ENCODE data around the gene RPRML.
A peak's percentile ranks its signal among the peaks of the same experiment; 100 is the strongest.
"Not testable (repeated sequence)": the region's sequence is repeated elsewhere in the genome, so short reads cannot be mapped to it uniquely, and the experiment has no call there.

The RPRML gene

GRCh38 chr17:46979147-46979863 lies at the start of gene RPRML:
Gene RPRML (minus strand): TSS chr17:46979253. CDS start chr17:46979007, 246 bp downstream.
- Mint-ChIP-seq H3K4me1 (peaks cover 9% of the 10 kb centered on the region), H3K4me3 (peak within 1 kb of the TSS; percentile 70), H3K27ac (no peak within 1 kb of the TSS), H3K9me3 (no peaks in the 10 kb centered on the region), H3K36me3 (peaks cover 6% of the 10 kb centered on the region)
- ATAC-seq (peak; percentile 72), DNase-seq (ENCODE audit: low spot score in 2 of 2) (peak in 1 of 2 donors; percentile 5)

GRCh38 chr17:47016966-47017365 lies 37.9 kb upstream of the RPRML start:
- not testable (repeated sequence) for ATAC-seq

GRCh38 chr17:47013341-47013740 lies 34.3 kb upstream of the RPRML start:
- ATAC-seq, result no peak
- peaks cover 8% of the 10 kb centered on the region for H3K4me1 Mint-ChIP-seq
- H3K9me3 Mint-ChIP-seq, result no peaks in the 10 kb centered on the region
- no peak for DNase-seq (ENCODE audit: low spot score in 2 of 2)
- no peaks in the 10 kb centered on the region for H3K36me3 Mint-ChIP-seq
- H3K4me3 Mint-ChIP-seq, result no peak overlapping the region
- no peak overlapping the region for H3K27ac Mint-ChIP-seq

More at GRCh38 chr17:47016966-47017365, 37.9 kb upstream of the RPRML start:
- H3K27ac Mint-ChIP-seq; DNase-seq (ENCODE audit: low spot score in 2 of 2); H3K4me3 Mint-ChIP-seq; H3K4me1 Mint-ChIP-seq; H3K9me3 Mint-ChIP-seq; H3K36me3 Mint-ChIP-seq: not testable (repeated sequence)

- no peak for DNase-seq (ENCODE audit: low spot score in 2 of 2)
- H3K4me3 Mint-ChIP-seq, result no peak overlapping the region
- no peaks in the 10 kb centered on the region for H3K9me3 Mint-ChIP-seq
- ATAC-seq, result no peak
- H3K27ac Mint-ChIP-seq, result no peak overlapping the region
- H3K36me3 Mint-ChIP-seq, result no peaks in the 10 kb centered on the region
- peaks cover 8% of the 10 kb centered on the region for H3K4me1 Mint-ChIP-seq
Observed at GRCh38 chr17:47012457-47012856, 33.4 kb upstream of the RPRML start.

DNA sequence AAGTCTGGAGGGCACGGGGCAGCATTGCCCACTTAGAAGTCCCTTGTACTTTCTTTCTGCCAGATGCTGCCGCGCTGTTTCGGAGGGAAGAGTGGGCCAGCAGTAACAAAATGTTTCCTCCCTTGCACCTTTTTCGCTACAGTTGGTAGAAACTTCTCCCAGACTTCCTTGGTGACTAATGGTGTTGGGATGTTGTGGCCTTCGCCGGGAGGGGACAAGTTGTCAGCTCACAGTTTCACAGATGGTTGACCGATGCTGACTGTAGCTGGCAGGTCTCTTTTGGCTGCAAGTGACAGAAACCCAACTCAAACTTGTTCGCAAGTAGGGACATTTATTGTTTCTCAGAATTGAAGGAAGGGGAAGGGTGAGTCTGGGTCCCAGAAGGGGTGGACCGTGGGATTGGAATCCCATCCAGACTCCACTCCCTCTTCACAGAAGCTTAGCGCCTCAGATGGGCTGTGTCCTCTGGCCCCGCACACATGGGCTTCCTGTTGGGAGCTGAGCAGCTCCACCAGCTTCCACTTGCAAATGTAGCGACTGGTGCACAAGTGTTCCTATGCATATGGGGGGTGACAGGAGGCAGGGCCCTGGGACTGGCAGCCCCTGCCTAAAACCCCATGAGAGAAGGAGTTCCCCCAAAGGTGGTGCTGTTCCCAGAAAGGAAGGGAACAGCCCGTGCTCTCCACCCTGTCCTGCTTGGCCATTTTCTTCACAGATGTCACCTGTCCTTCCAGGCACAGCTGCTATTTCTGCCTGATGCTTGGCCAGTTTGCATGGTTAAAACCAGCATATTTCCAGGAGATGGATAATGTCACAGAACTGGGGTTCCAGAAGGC lies 30.9 kb upstream of the RPRML start:
- Mint-ChIP-seq H3K4me1 (peaks cover 8% of the 10 kb centered on the region), H3K9me3 (no peaks in the 10 kb centered on the region), H3K4me3 (no peak overlapping the region), H3K36me3 (no peaks in the 10 kb centered on the region), H3K27ac (no peak overlapping the region)
- no peak for DNase-seq (ENCODE audit: low spot score in 2 of 2)
- no peak for ATAC-seq

DNA sequence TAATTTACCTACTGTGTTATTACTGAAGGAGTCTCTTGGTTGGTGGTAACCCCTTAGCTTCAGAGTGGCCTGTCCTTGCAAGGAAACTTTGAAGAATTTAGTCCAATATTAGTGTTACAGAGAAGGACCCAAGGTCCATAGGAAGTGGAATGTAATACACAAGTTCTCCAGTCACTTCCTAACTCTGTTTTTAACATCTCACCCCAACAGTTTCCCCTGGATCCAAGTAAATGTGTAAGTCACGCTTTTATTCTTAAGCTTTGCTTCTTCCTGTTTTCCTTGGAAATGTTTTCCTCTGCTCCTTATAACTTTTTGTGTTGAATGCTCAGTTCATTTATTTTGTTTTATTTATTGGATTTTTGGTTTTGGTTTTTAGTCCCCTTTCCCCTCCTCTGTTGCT lies 25.9 kb upstream of the RPRML start:
- H3K9me3 Mint-ChIP-seq, result no peaks in the 10 kb centered on the region
- ATAC-seq (no peak), DNase-seq (ENCODE audit: low spot score in 2 of 2) (no peak)
- no peaks in the 10 kb centered on the region for H3K4me1 Mint-ChIP-seq
- H3K27ac Mint-ChIP-seq, result no peak overlapping the region
- H3K4me3 Mint-ChIP-seq, result no peak overlapping the region
- H3K36me3 Mint-ChIP-seq, result no peaks in the 10 kb centered on the region

DNA sequence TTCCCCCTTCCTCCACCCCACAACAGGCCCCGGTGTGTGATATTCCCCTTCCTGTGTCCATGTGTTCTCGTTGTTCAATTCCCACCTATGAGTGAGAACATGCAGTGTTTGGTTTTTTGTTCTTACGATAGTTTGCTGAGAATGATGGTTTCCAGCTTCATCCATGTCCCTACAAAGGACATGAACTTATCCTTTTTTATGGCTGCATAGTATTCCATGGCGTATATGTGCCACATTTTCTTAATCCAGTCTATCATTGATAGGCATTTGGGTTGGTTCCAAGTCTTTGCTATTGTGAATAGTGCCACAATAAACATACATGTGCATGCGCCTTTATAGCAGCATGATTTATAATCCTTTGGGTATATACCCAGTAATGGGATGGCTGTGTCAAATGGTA lies 24.8 kb upstream of the RPRML start:
- not testable (repeated sequence) for H3K4me1 Mint-ChIP-seq, H3K4me3 Mint-ChIP-seq

DNA sequence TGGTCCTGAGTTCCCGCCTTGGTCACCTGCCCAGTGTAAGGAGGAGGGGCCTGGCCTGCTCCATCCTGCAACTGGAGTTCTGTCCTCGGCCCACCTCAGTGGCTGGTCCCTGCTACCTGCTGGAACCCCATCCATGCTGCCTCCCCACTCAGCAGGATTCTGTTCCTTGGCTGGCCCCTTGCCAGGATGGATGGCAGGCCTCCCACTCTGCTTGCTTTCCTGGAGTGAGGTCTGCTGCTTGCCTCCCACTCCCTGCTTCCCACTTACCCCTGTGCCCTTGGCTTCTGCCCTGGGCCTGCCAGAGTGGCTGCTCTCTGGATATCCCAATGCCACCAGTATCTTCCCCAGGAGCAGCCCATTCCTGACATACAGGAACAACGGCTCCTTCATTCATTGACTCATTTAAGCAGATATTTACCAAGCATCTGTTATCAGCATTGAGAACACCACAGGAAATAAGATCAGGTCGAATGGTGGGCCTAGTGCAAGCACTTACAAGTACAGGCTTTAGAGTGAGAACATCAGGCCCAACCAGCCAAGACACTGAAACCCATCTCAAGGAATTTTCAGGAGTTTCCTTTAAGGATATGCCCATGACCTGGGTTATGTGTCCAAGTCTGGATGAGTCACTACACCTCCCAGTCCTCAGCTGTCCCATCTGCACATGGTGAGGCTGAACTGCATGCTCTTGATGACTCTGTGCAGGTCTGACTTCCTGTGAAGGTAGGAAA lies 17.0 kb upstream of the RPRML start:
- Mint-ChIP-seq H3K9me3 (no peaks in the 10 kb centered on the region), H3K4me3 (no peak overlapping the region), H3K4me1 (no peaks in the 10 kb centered on the region), H3K27ac (peak overlapping the region; percentile 32), H3K36me3 (no peaks in the 10 kb centered on the region)
- ATAC-seq, result peak; percentile 36
- DNase-seq (ENCODE audit: low spot score in 2 of 2), result no peak

More for the DNA sequence above, 24.8 kb upstream of the RPRML start:
- not testable (repeated sequence) for ATAC-seq; DNase-seq (ENCODE audit: low spot score in 2 of 2); H3K9me3 Mint-ChIP-seq; H3K27ac Mint-ChIP-seq; H3K36me3 Mint-ChIP-seq

GRCh38 chr17:46994993-46995392 lies 15.9 kb upstream of the RPRML start:
- Mint-ChIP-seq H3K4me1 (no peaks in the 10 kb centered on the region), H3K4me3 (no peak overlapping the region), H3K9me3 (no peaks in the 10 kb centered on the region), H3K36me3 (no peaks in the 10 kb centered on the region), H3K27ac (no peak overlapping the region)
- ATAC-seq (no peak), DNase-seq (ENCODE audit: low spot score in 2 of 2) (no peak)

GRCh38 chr17:46991617-46992016 lies 12.6 kb upstream of the RPRML start:
- Mint-ChIP-seq H3K4me3 (no peak overlapping the region), H3K27ac (no peak overlapping the region), H3K36me3 (no peaks in the 10 kb centered on the region), H3K9me3 (no peaks in the 10 kb centered on the region), H3K4me1 (no peaks in the 10 kb centered on the region)
- no peak for DNase-seq (ENCODE audit: low spot score in 2 of 2)
- no peak for ATAC-seq

DNA sequence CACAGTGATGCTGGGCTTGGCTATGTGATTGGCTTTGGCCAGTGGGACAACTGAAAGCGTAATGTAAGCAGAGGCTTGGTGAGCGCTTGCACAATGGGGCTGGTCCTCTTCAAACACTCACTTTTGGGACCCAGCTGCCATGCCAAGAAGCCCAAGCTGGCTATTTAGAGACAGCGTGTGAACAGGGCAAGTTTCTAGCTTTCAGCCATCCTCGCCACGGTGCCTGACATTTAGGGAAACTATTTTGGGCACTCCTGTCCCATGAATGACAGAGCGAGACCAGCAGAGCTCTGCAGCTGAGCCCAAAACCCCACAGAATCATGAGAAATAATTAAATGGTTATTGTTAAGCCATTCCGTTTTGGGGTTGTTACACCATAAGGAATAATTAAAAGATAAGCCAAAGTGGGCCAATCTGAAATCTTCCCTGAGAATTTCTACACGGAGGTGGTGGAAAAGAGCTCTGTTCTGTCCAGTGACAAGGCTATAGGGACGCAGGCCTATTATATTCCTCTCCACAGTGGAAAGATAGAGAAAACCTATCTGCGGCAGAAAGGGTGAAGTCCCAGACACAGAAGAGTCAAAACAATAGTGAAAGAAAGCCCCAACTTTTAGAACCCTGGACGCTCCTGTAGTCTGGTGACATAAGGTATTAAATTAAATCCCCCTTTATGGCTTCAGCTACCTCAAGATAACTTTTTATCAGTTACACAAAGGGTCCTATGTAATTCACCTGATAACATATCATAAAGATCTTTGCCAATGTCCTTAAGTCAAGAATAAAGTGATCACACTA lies 10.8 kb upstream of the RPRML start:
- no peak for ATAC-seq
- Mint-ChIP-seq H3K4me3 (no peak overlapping the region), H3K4me1 (no peaks in the 10 kb centered on the region), H3K9me3 (no peaks in the 10 kb centered on the region), H3K36me3 (no peaks in the 10 kb centered on the region), H3K27ac (no peak overlapping the region)
- no peak for DNase-seq (ENCODE audit: low spot score in 2 of 2)

- H3K4me3 Mint-ChIP-seq; H3K36me3 Mint-ChIP-seq; ATAC-seq; DNase-seq (ENCODE audit: low spot score in 2 of 2); H3K9me3 Mint-ChIP-seq; H3K27ac Mint-ChIP-seq; H3K4me1 Mint-ChIP-seq: not testable (repeated sequence)
Observed at GRCh38 chr17:46987927-46988326, 8.9 kb upstream of the RPRML start.

DNA sequence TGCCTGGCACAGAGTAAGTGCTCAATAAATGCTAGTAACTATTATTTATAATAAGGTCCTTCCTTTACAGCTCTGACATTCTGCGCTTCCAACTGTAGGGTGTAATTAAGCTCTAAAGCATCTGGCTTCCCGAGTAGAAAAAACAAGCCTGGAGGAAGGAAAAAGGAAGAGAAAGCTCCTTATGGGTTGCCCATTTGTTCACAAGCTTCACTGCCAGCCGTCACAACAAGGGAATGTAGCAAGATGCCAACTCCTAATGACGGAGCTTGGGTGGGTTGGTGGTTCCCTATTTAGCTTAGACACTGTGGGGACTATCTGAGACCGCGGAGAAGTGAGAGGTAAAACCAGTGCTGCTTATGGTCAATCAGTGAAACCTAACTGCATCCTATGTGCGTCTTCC lies 7.3 kb upstream of the RPRML start:
- Mint-ChIP-seq H3K36me3 (no peaks in the 10 kb centered on the region), H3K4me3 (no peak overlapping the region), H3K4me1 (no peaks in the 10 kb centered on the region), H3K9me3 (no peaks in the 10 kb centered on the region), H3K27ac (no peak overlapping the region)
- DNase-seq (ENCODE audit: low spot score in 2 of 2) (no peak), ATAC-seq (no peak)

- Mint-ChIP-seq H3K9me3 (no peaks in the 10 kb centered on the region), H3K4me3 (no peak overlapping the region), H3K4me1 (no peaks in the 10 kb centered on the region), H3K36me3 (no peaks in the 10 kb centered on the region), H3K27ac (no peak overlapping the region)
- no peak for ATAC-seq
- DNase-seq (ENCODE audit: low spot score in 2 of 2), result no peak
Observed at GRCh38 chr17:46984892-46985291, 5.8 kb upstream of the RPRML start.

- Mint-ChIP-seq H3K36me3 (no peaks in the 10 kb centered on the region), H3K9me3 (no peaks in the 10 kb centered on the region), H3K27ac (no peak overlapping the region), H3K4me1 (no peaks in the 10 kb centered on the region), H3K4me3 (no peak overlapping the region)
- no peak for DNase-seq (ENCODE audit: low spot score in 2 of 2)
- no peak for ATAC-seq
Observed at GRCh38 chr17:46984341-46984740, 5.3 kb upstream of the RPRML start.

Measured in stimulated activated effector memory CD8-positive, alpha-beta T cell treated with anti-CD3 and anti-CD28 coated beads, Interleukin-12 subunit alpha, Interleukin-12 subunit beta, amount 100 ng/mL, for 72 hours (primary cell).